Activated CD8-positive, alpha-beta T cell treated with anti-CD3 and anti-CD28 coated beads for 36 hours (primary cell): Measurements from ENCODE around the gene LIPJ. TPM values are rescaled to one million over a fixed set of nuclear protein-coding genes. Genes with fewer than 3 reads are reported as not detected.

Experiments used
- ATAC-seq: fragments of 200-7000 bp; cut with Tn5 transposase; one replicate; pipeline ENCODE4 v1.10.0; 2021; ENCODE audit warnings: mild to moderate bottlenecking, moderate library complexity
- CTCF ChIA-PET: fragments of 350-600 bp; sonication (Branson Sonifier 250); formaldehyde crosslinking; loops from one replicate; lab custom pipeline; 2021; ENCODE audit warnings: antibody characterized with exemption; lab: Charles Lee
- POLR2A ChIA-PET: fragments of 350-600 bp; sonication (Branson Sonifier 250); formaldehyde crosslinking; loops from one replicate; lab custom pipeline; 2021; ENCODE audit warnings: antibody characterized with exemption; lab: Charles Lee
- DNase-seq: peaks from one replicate; pipeline ENCODE4 v3.0.0-alpha.2; 2020
- H3K27ac Mint-ChIP-seq: one replicate; pipeline ENCODE4 v1.8.0; 2021; ENCODE audit warnings: mild to moderate bottlenecking, mixed read lengths
- H3K27me3 Mint-ChIP-seq: one replicate; pipeline ENCODE4 v1.8.0; 2021; ENCODE audit warnings: mixed read lengths
- H3K36me3 Mint-ChIP-seq: one replicate; pipeline ENCODE4 v1.8.0; 2021; ENCODE audit warnings: low read depth, mixed read lengths
- H3K4me1 Mint-ChIP-seq: one replicate; pipeline ENCODE4 v1.8.0; 2021; ENCODE audit warnings: low read depth, mixed read lengths
- H3K4me3 Mint-ChIP-seq: one replicate; pipeline ENCODE4 v1.8.0; 2021; ENCODE audit warnings: mild to moderate bottlenecking, moderate library complexity, mixed read lengths
- H3K9me3 Mint-ChIP-seq: one replicate; pipeline ENCODE4 v1.8.0; 2021; ENCODE audit warnings: mixed read lengths
- CTCF ChIP-seq: fragments of 200-600 bp; IDR thresholded peaks from one replicate; pipeline ENCODE4 v1.8.0; 2022; ENCODE audit warnings: antibody characterized with exemption, mild to moderate bottlenecking
- intact Hi-C: fragments of 100-400 bp; cut with micrococcal nuclease; formaldehyde crosslinking; loops from one replicate; pipeline ENCODE4 v1.10.0; 2022
- total RNA-seq, 2 experiments: library from RNA; stranded (reverse); gene quantifications; one replicate each; pipeline ENCODE4 v1.2.3, GENCODE V29; 2021

LIPJ gene
- total RNA-seq, 2 experiments from 2014 or later, result not detected

GRCh38 chr10:88583584-88583957 lies 3.0 kb upstream of the LIPJ start:
- H3K4me1 Mint-ChIP-seq, result peaks cover 11% of the 10 kb centered on the region
- peaks cover 2% of the 10 kb centered on the region for H3K36me3 Mint-ChIP-seq
- peaks cover 1% of the 10 kb centered on the region for H3K9me3 Mint-ChIP-seq
- intact Hi-C loops, result no loop called here
- peak overlapping the region; percentile 90 for H3K27ac Mint-ChIP-seq
- no peaks in the 10 kb centered on the region for H3K27me3 Mint-ChIP-seq
- ATAC-seq, result no peak
- H3K4me3 Mint-ChIP-seq, result peak overlapping the region; percentile 81
- POLR2A ChIA-PET, result interaction anchor here (0.6 to 1.2 kb wide), 3 partner anchors 10 to 245 kb away, joined by 3 to 4 read pairs (median 4); no protein-coding TSS in a partner anchor
- DNase-seq, result no peak
- CTCF ChIA-PET, result interaction anchor here (0.7 to 1.9 kb wide), 30 partner anchors 8 to 718 kb away, joined by 3 to 15 read pairs (median 4); no protein-coding TSS in a partner anchor
- no peak for TF ChIP-seq CTCF

- ChIA-PET CTCF (interaction anchor here (1.0 kb wide), 1 partner anchor 9 kb away, joined by 3 read pairs; the partner anchor contains the start of gene RNLS), POLR2A (interaction anchor here (0.6 to 1.6 kb wide), 2 partner anchors 9 to 66 kb away, joined by 3 to 4 read pairs; partner anchors contain the start of gene RNLS)
- intact Hi-C loops, result no loop called here
- no peak for DNase-seq
- H3K27me3 Mint-ChIP-seq, result peaks cover 8% of the 10 kb centered on the region
- no peaks in the 10 kb centered on the region for H3K36me3 Mint-ChIP-seq
- no peak for TF ChIP-seq CTCF
- H3K9me3 Mint-ChIP-seq, result no peaks in the 10 kb centered on the region
- no peak for ATAC-seq
- no peak overlapping the region for H3K4me3 Mint-ChIP-seq
- no peaks in the 10 kb centered on the region for H3K4me1 Mint-ChIP-seq
- H3K27ac Mint-ChIP-seq, result no peak overlapping the region
Measured at GRCh38 chr10:88592381-88592780, 5.8 kb downstream of the LIPJ start.

- H3K4me3 Mint-ChIP-seq, result no peak overlapping the region
Measured at GRCh38 chr10:88592906-88593305, 6.3 kb downstream of the LIPJ start.

GRCh38 chr10:88594482-88594881 lies 7.9 kb downstream of the LIPJ start:
- POLR2A ChIA-PET, result no interaction called here
- ATAC-seq, result no peak
- Mint-ChIP-seq H3K27me3 (peaks cover 6% of the 10 kb centered on the region), H3K4me1 (peaks cover 9% of the 10 kb centered on the region), H3K27ac (no peak overlapping the region), H3K4me3 (no peak overlapping the region), H3K36me3 (no peaks in the 10 kb centered on the region), H3K9me3 (no peaks in the 10 kb centered on the region)
- CTCF ChIA-PET, result no interaction called here
- intact Hi-C loops, result no loop called here
- TF ChIP-seq CTCF, result no peak
- DNase-seq, result no peak

More at GRCh38 chr10:88592906-88593305, 6.3 kb downstream of the LIPJ start:
- CTCF ChIA-PET, result interaction anchor here (1.4 kb wide), 1 partner anchor 67 kb away, joined by 3 read pairs; no protein-coding TSS in a partner anchor
- Mint-ChIP-seq H3K9me3 (no peaks in the 10 kb centered on the region), H3K4me1 (peaks cover 1% of the 10 kb centered on the region), H3K27ac (no peak overlapping the region), H3K36me3 (no peaks in the 10 kb centered on the region), H3K27me3 (peaks cover 8% of the 10 kb centered on the region)
- TF ChIP-seq CTCF, result no peak
- POLR2A ChIA-PET, result interaction anchor here (0.6 to 1.6 kb wide), 2 partner anchors 10 to 66 kb away, joined by 3 to 4 read pairs; partner anchors contain the start of gene RNLS
- intact Hi-C loops, result no loop called here
- ATAC-seq, result no peak
- no peak for DNase-seq

- peaks cover 9% of the 10 kb centered on the region for H3K4me1 Mint-ChIP-seq
- TF ChIP-seq CTCF, result no peak
- POLR2A ChIA-PET, result no interaction called here
- no peaks in the 10 kb centered on the region for H3K9me3 Mint-ChIP-seq
- intact Hi-C loops, result no loop called here
- H3K4me3 Mint-ChIP-seq, result no peak overlapping the region
- peaks cover 3% of the 10 kb centered on the region for H3K27me3 Mint-ChIP-seq
- CTCF ChIA-PET, result interaction anchor here (0.9 to 1.2 kb wide), 2 partner anchors 15 kb away, joined by 4 to 5 read pairs; partner anchors contain the start of gene RNLS
- peak; percentile 55 for ATAC-seq
- no peak for DNase-seq
- no peak overlapping the region for H3K27ac Mint-ChIP-seq
- H3K36me3 Mint-ChIP-seq, result no peaks in the 10 kb centered on the region
Measured at GRCh38 chr10:88598055-88598454, 11.5 kb downstream of the LIPJ start.
